Measurements from ENCODE around the gene SLC27A1. TPM values are rescaled to one million over a fixed set of nuclear protein-coding genes. Genes with fewer than 3 reads are reported as not detected.

The SLC27A1 gene
- total RNA-seq, 1 experiment from 2014 or later = 3.7 TPM

DNA sequence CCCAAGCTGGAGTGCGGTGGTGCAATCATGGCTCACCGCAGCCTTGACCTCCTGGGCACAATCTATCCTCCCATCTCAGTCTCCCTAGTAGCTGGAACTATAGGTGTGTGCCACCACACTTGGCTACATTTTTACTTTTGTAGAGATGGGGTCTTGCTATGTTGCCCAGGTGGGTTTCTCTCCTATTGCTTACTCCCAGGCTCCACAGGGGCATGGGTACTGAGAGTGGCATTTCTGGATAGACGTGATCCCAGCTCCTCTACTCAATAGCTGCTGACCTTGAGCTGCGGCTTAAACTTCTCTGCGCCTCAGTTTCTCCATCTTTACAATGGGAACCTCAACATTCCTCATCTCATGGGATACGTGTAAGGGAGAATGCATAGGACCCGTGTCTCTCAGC is 38.9 kb upstream of the SLC27A1 start:
- BruUV-seq (replicated peaks) = no TSS peak
- intact Hi-C loops (cut with micrococcal nuclease; ENCODE audit: unreplicated experiment) = no loop called here
- no peak for DNase-seq
- Histone ChIP-seq H3K4me1 (no peaks in the 10 kb centered on the region), H3K36me3 (ENCODE audit: control insufficient read depth, insufficient read depth, low read length) (no peaks in the 10 kb centered on the region), H3K4me3 (ENCODE audit: low read depth, low read length) (no peak overlapping the region), H3K27me3 (replicated peaks; ENCODE audit: control insufficient read depth, insufficient read depth, low read length) (no peaks in the 10 kb centered on the region), H3K9me3 (no peaks in the 10 kb centered on the region)
- H3K27ac Mint-ChIP-seq (ENCODE audit: unreplicated experiment) = no peak overlapping the region
- TF ChIP-seq, protein P1, sequence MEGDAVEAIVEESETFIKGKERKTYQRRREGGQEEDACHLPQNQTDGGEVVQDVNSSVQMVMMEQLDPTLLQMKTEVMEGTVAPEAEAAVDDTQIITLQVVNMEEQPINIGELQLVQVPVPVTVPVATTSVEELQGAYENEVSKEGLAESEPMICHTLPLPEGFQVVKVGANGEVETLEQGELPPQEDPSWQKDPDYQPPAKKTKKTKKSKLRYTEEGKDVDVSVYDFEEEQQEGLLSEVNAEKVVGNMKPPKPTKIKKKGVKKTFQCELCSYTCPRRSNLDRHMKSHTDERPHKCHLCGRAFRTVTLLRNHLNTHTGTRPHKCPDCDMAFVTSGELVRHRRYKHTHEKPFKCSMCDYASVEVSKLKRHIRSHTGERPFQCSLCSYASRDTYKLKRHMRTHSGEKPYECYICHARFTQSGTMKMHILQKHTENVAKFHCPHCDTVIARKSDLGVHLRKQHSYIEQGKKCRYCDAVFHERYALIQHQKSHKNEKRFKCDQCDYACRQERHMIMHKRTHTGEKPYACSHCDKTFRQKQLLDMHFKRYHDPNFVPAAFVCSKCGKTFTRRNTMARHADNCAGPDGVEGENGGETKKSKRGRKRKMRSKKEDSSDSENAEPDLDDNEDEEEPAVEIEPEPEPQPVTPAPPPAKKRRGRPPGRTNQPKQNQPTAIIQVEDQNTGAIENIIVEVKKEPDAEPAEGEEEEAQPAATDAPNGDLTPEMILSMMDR (IDR thresholded peaks at IDR 0.05; ENCODE audit: insufficient read depth in 1 of 2, low read depth in 1 of 2, low read length in 1 of 2, severe bottlenecking in 1 of 2, unreplicated experiment in 1 of 2) = no peak
- H3K27me3 Mint-ChIP-seq (ENCODE audit: insufficient read depth, unreplicated experiment) = no peaks in the 10 kb centered on the region
- H3K9me3 Mint-ChIP-seq (ENCODE audit: unreplicated experiment) = no peaks in the 10 kb centered on the region
- POLR2A ChIA-PET = no interaction called here
- no peaks in the 10 kb centered on the region for H3K4me1 Mint-ChIP-seq (ENCODE audit: low read depth, unreplicated experiment)
- no peaks in the 10 kb centered on the region for H3K36me3 Mint-ChIP-seq (ENCODE audit: insufficient read depth, unreplicated experiment)
- CTCF ChIA-PET = no interaction called here
- no peak overlapping the region for H3K4me3 Mint-ChIP-seq (ENCODE audit: unreplicated experiment)

DNA sequence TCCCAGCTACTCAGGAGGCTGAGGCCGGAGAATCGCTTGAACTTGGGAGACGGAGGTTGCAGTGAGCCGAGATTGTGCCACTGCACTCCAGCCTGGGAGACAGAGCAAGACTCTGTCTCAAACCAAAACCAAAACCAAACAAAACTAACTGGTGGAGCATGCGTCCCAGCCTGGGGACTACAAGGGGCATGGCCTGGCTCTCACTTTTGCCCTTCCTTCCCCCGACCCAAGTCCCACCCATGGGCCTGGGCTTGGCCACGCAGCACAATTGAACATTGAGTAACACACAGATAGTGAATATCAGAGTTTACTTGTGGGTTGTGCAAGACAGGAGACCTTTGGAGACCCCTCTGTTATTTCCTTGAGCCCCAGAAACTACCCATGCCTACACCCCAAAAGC is 35.1 kb upstream of the SLC27A1 start:
- POLR2A ChIA-PET = no interaction called here
- Mint-ChIP-seq H3K36me3 (ENCODE audit: insufficient read depth, unreplicated experiment) (no peaks in the 10 kb centered on the region), H3K4me1 (ENCODE audit: low read depth, unreplicated experiment) (no peaks in the 10 kb centered on the region), H3K4me3 (ENCODE audit: unreplicated experiment) (no peak overlapping the region), H3K27ac (ENCODE audit: unreplicated experiment) (no peak overlapping the region), H3K27me3 (ENCODE audit: insufficient read depth, unreplicated experiment) (no peaks in the 10 kb centered on the region), H3K9me3 (ENCODE audit: unreplicated experiment) (no peaks in the 10 kb centered on the region)
- Histone ChIP-seq H3K4me1 (no peaks in the 10 kb centered on the region), H3K9me3 (no peaks in the 10 kb centered on the region), H3K27me3 (replicated peaks; ENCODE audit: control insufficient read depth, insufficient read depth, low read length) (no peaks in the 10 kb centered on the region), H3K4me3 (ENCODE audit: low read depth, low read length) (no peak overlapping the region), H3K36me3 (ENCODE audit: control insufficient read depth, insufficient read depth, low read length) (no peaks in the 10 kb centered on the region)
- no TSS peak for BruUV-seq (replicated peaks)
- no peak for DNase-seq
- CTCF ChIA-PET = no interaction called here
- intact Hi-C loops (cut with micrococcal nuclease; ENCODE audit: unreplicated experiment) = no loop called here
- TF ChIP-seq, protein P1 (IDR thresholded peaks at IDR 0.05; ENCODE audit: insufficient read depth in 1 of 2, low read depth in 1 of 2, low read length in 1 of 2, severe bottlenecking in 1 of 2, unreplicated experiment in 1 of 2) = no peak

GRCh38 chr19:17436094-17436873 is 34.0 kb upstream of the SLC27A1 start:
- no peaks in the 10 kb centered on the region for H3K4me1 Mint-ChIP-seq (ENCODE audit: low read depth, unreplicated experiment)
- Histone ChIP-seq H3K36me3 (ENCODE audit: control insufficient read depth, insufficient read depth, low read length) (no peaks in the 10 kb centered on the region), H3K9me3 (no peaks in the 10 kb centered on the region), H3K27me3 (replicated peaks; ENCODE audit: control insufficient read depth, insufficient read depth, low read length) (no peaks in the 10 kb centered on the region), H3K4me3 (ENCODE audit: low read depth, low read length) (no peak overlapping the region), H3K4me1 (no peaks in the 10 kb centered on the region)
- ChIA-PET CTCF (no interaction called here), POLR2A (no interaction called here)
- no TSS peak for BruUV-seq (replicated peaks)
- no peak for DNase-seq
- no peaks in the 10 kb centered on the region for H3K36me3 Mint-ChIP-seq (ENCODE audit: insufficient read depth, unreplicated experiment)
- no peak overlapping the region for H3K27ac Mint-ChIP-seq (ENCODE audit: unreplicated experiment)
- intact Hi-C loops (cut with micrococcal nuclease; ENCODE audit: unreplicated experiment) = no loop called here
- TF ChIP-seq, protein P1 (IDR thresholded peaks at IDR 0.05; ENCODE audit: insufficient read depth in 1 of 2, low read depth in 1 of 2, low read length in 1 of 2, severe bottlenecking in 1 of 2, unreplicated experiment in 1 of 2) = no peak
- H3K9me3 Mint-ChIP-seq (ENCODE audit: unreplicated experiment) = no peaks in the 10 kb centered on the region
- no peak overlapping the region for H3K4me3 Mint-ChIP-seq (ENCODE audit: unreplicated experiment)
- H3K27me3 Mint-ChIP-seq (ENCODE audit: insufficient read depth, unreplicated experiment) = no peaks in the 10 kb centered on the region
